Measurements from ENCODE around the gene SCTR.

DNA sequence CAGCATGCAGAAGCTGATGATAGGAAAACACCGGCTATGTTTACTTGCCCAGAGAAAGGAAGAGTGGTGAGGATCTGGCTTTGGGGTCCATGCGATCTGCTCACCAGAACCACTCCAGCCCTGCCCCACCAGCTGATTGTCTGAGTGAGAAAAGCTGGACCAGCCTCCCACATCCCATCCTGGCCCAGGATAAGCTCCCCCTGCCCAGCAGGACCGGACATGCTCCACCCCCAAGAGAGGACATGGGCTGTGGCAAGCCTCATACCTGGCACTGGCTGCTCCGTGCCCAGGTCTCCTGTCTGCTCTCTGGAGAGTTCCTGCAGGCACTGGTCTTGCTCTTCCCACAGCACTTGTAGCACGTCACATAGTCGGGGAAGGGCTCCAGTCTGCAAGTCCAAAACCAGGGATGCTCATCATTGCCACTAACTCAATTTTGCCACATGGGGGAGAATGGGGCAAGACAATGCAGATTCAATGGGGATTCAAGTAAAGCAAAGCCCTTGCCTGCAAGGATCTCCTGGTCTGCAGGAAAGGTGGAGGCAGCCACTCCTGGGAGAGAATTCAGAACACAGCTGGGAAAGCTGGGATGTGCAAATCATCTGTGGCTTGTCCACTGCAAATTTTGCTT, 30.0 kb downstream of the SCTR start:
- TF ChIP-seq, protein P1, sequence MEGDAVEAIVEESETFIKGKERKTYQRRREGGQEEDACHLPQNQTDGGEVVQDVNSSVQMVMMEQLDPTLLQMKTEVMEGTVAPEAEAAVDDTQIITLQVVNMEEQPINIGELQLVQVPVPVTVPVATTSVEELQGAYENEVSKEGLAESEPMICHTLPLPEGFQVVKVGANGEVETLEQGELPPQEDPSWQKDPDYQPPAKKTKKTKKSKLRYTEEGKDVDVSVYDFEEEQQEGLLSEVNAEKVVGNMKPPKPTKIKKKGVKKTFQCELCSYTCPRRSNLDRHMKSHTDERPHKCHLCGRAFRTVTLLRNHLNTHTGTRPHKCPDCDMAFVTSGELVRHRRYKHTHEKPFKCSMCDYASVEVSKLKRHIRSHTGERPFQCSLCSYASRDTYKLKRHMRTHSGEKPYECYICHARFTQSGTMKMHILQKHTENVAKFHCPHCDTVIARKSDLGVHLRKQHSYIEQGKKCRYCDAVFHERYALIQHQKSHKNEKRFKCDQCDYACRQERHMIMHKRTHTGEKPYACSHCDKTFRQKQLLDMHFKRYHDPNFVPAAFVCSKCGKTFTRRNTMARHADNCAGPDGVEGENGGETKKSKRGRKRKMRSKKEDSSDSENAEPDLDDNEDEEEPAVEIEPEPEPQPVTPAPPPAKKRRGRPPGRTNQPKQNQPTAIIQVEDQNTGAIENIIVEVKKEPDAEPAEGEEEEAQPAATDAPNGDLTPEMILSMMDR (IDR thresholded peaks at IDR 0.05; ENCODE audit: low read length), result no peak
- TF ChIP-seq EZH2 (optimal IDR thresholded peaks at IDR 0.05; ENCODE audit: low read depth, low read length) (no peak), EZH2phosphoT487 (IDR thresholded peaks at IDR 0.05; ENCODE audit: low read length) (no peak)
